Breast epithelium (tissue), 4 donors: ENCODE data around the gene PIGM. TPM values are rescaled to one million over a fixed set of nuclear protein-coding genes. Genes with fewer than 3 reads are reported as not detected.

ENCODE experiments used
- DNase-seq, 2 donors: peaks; one replicate each; pipeline ENCODE4 v3.0.0-alpha.2; 2019; ENCODE audit warnings: low spot score in 2 of 2
- H3K27ac ChIP-seq, 2 donors: fragments of 200-600 bp; sonication (generic) in 1 of 2; one replicate each; pipeline ENCODE4 v1.5.1; 2016 to 2019; ENCODE audit warnings: mild to moderate bottlenecking in 1 of 2
- H3K27me3 ChIP-seq, 2 donors: fragments of 200-600 bp; sonication (generic) in 1 of 2; one replicate each; pipeline versions ENCODE4 v1.5.1 to v1.6.0; 2017 to 2019; ENCODE audit warnings: control low read depth in 1 of 2, mild to moderate bottlenecking in 1 of 2
- H3K36me3 ChIP-seq: fragments of 200-600 bp; one replicate; pipeline ENCODE4 v1.5.1; 2019
- H3K4me1 ChIP-seq, 2 donors: fragments of 200-600 bp; sonication (generic); one replicate each; pipeline ENCODE4 v1.5.1; 2016 to 2019; ENCODE audit warnings: control low read depth in 1 of 2
- H3K4me3 ChIP-seq, 3 donors: fragments of 200-600 bp; sonication (generic); 1 replicate in 2 of 3; 2 replicates in 1 of 3; pipeline ENCODE4 v1.5.1; 2016 to 2019; ENCODE audit warnings: mild to moderate bottlenecking in 3 of 3, moderate library complexity in 2 of 3
- H3K9me3 ChIP-seq, 2 donors: fragments of 200-600 bp; sonication (generic) in 1 of 2; one replicate each; pipeline ENCODE4 v1.5.1; 2016 to 2019; ENCODE audit warnings: control low read depth in 1 of 2
- POLR2A ChIP-seq: fragments of 450-650 bp; IDR thresholded peaks from one replicate; pipeline ENCODE4 v1.6.1; 2016; ENCODE audit warnings: antibody characterized with exemption, mild to moderate bottlenecking, moderate library complexity
- POLR2AphosphoS5 ChIP-seq, 3 donors: sonication (generic); formaldehyde crosslinking; IDR thresholded peaks; one replicate each; pipeline ENCODE4 v1.6.1; 2017; ENCODE audit warnings: antibody characterized with exemption in 3 of 3
- intact Hi-C: fragments of 100-400 bp; cut with DNase I; formaldehyde crosslinking; loops from one replicate; pipeline ENCODE4 v1.15.1; 2023; ENCODE audit warnings: low total_unique reads
- total RNA-seq, 3 donors: library from RNA; depleted of rRNA; stranded (reverse); fragments of >200 nt; gene quantifications; one replicate each; pipeline ENCODE4 v1.1.0, GENCODE V29; 2016
- TF ChIP-seq, protein P1 (sequence below), 3 donors: fragments of 450-650 bp; IDR thresholded peaks; one replicate each; pipeline ENCODE4 v1.5.1; 2016 to 2017; ENCODE audit warnings: antibody characterized with exemption in 3 of 3, mild to moderate bottlenecking in 3 of 3, moderate library complexity in 3 of 3

The PIGM gene
- total RNA-seq, 3 donors from 2014 or later: 4.9 to 8.2 (median 5.1) TPM

DNA sequence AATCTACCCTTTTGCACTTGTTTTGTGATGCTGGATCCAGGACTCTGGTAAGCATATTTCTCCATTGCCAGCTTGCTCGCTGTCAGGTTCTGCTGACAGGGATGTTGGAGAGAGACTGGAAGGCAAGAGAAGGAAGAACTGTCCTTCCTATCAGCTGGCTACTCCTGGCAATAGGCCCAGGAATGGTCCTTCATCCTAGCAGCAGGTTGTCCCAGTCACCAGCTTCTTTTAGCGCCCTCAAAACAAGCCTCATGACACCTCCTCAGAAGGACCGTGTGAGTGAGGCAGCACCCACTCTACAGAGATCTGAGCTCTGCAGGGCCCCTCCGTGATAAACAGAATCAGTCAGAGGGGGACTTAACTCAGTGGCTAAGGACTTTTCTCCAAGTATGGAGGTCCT lies 44.6 kb downstream of the PIGM start:
- H3K36me3 ChIP-seq: no peaks in the 10 kb centered on the region
- H3K27me3 ChIP-seq: no peaks in the 10 kb centered on the region
- H3K9me3 ChIP-seq: no peaks in the 10 kb centered on the region
- DNase-seq: no peak
- H3K27ac ChIP-seq: no peak overlapping the region
- no peak overlapping the region for H3K4me3 ChIP-seq
- intact Hi-C loops: no loop called here
- H3K4me1 ChIP-seq: no peaks in the 10 kb centered on the region
- no peak for TF ChIP-seq POLR2A

DNA sequence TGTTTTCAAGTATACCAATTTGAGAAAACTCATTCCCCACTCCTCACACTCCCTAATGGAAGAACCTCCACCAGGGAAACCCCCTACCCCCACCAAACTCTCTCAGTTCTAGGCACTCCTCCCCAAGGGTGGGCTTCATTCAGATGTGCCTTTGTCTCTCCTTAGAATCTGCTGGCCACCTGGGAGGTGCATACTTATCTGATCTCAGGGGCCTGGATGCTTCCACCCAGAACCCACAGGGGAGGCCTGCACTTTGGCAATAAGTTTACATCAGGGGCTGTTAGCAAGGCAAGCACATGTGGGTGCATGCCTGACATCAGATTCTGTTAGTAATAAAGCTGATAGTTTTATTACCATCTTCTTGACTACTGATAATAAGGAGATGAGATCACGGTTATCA lies 45.3 kb downstream of the PIGM start:
- Histone ChIP-seq H3K4me1 (no peaks in the 10 kb centered on the region), H3K27ac (no peak overlapping the region), H3K36me3 (no peaks in the 10 kb centered on the region), H3K27me3 (no peaks in the 10 kb centered on the region), H3K4me3 (no peak overlapping the region), H3K9me3 (no peaks in the 10 kb centered on the region)
- intact Hi-C loops: no loop called here
- TF ChIP-seq POLR2AphosphoS5 (IDR thresholded peaks at IDR 0.05): no peak
- no peak for TF ChIP-seq POLR2A
- TF ChIP-seq, protein P1, sequence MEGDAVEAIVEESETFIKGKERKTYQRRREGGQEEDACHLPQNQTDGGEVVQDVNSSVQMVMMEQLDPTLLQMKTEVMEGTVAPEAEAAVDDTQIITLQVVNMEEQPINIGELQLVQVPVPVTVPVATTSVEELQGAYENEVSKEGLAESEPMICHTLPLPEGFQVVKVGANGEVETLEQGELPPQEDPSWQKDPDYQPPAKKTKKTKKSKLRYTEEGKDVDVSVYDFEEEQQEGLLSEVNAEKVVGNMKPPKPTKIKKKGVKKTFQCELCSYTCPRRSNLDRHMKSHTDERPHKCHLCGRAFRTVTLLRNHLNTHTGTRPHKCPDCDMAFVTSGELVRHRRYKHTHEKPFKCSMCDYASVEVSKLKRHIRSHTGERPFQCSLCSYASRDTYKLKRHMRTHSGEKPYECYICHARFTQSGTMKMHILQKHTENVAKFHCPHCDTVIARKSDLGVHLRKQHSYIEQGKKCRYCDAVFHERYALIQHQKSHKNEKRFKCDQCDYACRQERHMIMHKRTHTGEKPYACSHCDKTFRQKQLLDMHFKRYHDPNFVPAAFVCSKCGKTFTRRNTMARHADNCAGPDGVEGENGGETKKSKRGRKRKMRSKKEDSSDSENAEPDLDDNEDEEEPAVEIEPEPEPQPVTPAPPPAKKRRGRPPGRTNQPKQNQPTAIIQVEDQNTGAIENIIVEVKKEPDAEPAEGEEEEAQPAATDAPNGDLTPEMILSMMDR (IDR thresholded peaks at IDR 0.05): no peak
- no peak for DNase-seq

DNA sequence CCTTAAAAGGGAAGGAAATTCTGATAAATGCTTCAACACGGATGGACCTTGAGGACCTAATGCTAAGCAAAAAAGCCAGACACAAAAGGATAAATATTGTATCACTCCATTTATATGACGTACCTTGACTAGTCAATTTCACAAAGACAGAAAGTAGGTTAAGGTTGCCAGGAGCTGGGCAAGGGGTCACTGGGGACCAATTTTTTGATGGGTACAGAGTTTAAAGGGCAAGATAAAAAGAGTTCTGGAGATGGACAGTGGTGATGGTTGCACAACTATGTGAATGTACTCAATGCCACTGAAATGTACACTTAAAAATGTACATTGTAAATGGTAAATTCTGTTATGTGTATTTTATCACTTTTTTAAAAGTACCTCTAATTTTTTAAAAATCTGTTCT lies 45.7 kb downstream of the PIGM start:
- Histone ChIP-seq H3K4me1 (no peaks in the 10 kb centered on the region), H3K27me3 (no peaks in the 10 kb centered on the region), H3K9me3 (no peaks in the 10 kb centered on the region), H3K27ac (no peak overlapping the region), H3K4me3 (no peak overlapping the region), H3K36me3 (no peaks in the 10 kb centered on the region)
- no peak for DNase-seq
- TF ChIP-seq POLR2AphosphoS5 (IDR thresholded peaks at IDR 0.05) (no peak), POLR2A (no peak)
- TF ChIP-seq, protein P1 (IDR thresholded peaks at IDR 0.05): no peak
- intact Hi-C loops: no loop called here

DNA sequence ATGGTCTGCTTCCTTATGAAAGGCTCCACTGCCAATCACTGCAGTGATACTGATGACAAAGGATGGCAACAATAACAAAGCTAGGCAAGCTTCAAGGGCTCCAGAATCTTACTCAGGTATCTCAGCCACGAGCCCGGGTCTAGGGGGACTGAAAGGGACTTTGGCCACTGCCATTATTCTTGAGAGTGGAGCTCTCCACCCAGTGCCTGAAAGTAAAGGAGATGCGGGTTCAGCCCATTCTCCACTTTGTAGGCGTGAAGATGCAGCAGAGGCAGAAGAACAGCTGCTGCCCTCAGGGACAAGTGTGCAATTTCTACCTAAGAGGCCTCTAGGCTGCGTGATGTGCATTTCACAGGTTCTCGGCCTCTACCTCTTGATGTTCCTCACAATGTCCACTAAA lies 46.3 kb downstream of the PIGM start:
- H3K27me3 ChIP-seq: no peaks in the 10 kb centered on the region
- TF ChIP-seq POLR2A: no peak
- no peak for TF ChIP-seq POLR2AphosphoS5 (IDR thresholded peaks at IDR 0.05)
- TF ChIP-seq, protein P1 (IDR thresholded peaks at IDR 0.05): no peak
- intact Hi-C loops: no loop called here
- H3K36me3 ChIP-seq: no peaks in the 10 kb centered on the region
- no peak overlapping the region for H3K27ac ChIP-seq
- no peaks in the 10 kb centered on the region for H3K9me3 ChIP-seq
- no peaks in the 10 kb centered on the region for H3K4me1 ChIP-seq
- H3K4me3 ChIP-seq: no peak overlapping the region
- DNase-seq: no peak

DNA sequence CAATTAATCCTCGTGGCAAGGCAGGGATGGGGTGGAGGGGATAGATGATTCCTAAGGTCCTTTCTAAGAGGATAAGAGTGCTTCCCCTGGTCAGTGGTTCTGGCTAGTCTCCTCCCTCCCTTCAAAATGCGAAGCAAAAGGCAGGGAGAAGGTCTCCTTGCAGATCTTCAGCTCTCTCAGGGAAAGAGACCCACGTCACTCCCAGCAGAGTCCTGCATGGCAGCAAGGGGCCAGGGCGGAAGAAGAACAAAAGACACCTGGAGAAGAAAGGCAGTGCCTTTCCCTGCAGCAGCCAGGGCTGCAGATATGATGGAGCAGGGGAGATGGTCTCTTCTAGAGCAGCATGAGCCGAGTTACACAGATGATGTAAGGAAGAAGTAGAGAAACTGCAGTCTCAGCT lies 48.1 kb downstream of the PIGM start:
- Histone ChIP-seq H3K36me3 (no peaks in the 10 kb centered on the region), H3K27me3 (no peaks in the 10 kb centered on the region), H3K9me3 (no peaks in the 10 kb centered on the region), H3K4me1 (no peaks in the 10 kb centered on the region), H3K4me3 (no peak overlapping the region), H3K27ac (no peak overlapping the region)
- no peak for DNase-seq
- intact Hi-C loops: no loop called here
- no peak for TF ChIP-seq POLR2A
- TF ChIP-seq, protein P1 (IDR thresholded peaks at IDR 0.05): no peak
- TF ChIP-seq POLR2AphosphoS5 (IDR thresholded peaks at IDR 0.05): no peak

DNA sequence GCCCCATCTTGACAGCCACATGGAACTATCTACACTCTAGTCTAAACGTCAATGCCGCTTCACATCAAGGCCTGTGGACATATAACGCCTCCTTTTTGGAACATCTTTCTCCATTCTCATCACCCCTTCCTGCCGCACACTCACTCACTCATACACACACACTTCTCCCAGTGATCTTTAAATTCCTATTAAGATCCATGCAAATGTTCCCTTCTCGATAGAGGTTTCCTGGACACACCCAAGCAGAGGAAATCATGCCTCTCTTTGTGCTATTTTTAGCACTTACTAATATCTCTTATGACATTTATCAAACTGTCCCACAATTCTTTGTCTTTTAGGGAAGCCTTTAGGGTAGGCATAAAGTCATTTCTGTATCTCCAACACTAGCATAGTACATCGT lies 49.5 kb downstream of the PIGM start:
- Histone ChIP-seq H3K9me3 (no peaks in the 10 kb centered on the region), H3K36me3 (no peaks in the 10 kb centered on the region), H3K27ac (no peak overlapping the region), H3K27me3 (no peaks in the 10 kb centered on the region), H3K4me3 (no peak overlapping the region), H3K4me1 (no peaks in the 10 kb centered on the region)
- TF ChIP-seq, protein P1 (IDR thresholded peaks at IDR 0.05): no peak
- TF ChIP-seq POLR2A: no peak
- no peak for TF ChIP-seq POLR2AphosphoS5 (IDR thresholded peaks at IDR 0.05)
- no peak for DNase-seq
- intact Hi-C loops: no loop called here
